Activated CD4-positive, alpha-beta T cell treated with anti-CD3 and anti-CD28 coated beads for 1 hour (primary cell): ENCODE measurements around the gene NCBP2L.

Experiments
- DNase-seq: peaks from one replicate; pipeline ENCODE4 v3.0.0-alpha.2; 2020

NCBP2L gene

DNA sequence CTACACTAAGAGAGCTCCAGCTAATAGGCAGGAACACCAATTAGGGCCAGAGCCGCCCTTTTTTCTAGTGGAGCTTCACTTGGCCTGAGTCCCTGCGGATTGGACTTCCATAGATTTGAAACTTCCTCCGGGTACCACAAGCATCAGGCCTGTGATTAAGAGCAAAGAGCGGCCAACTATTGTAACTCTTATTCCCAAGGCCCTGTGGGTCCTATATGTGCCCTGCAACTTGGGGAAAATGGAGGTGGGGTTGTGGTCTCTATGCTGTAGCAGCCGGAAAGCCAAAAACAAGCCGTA, at the start of gene NCBP2L:
NCBP2L (plus strand) TSS at position 198 of the 297 bp plus-strand sequence. CDS start 16,488 bp downstream, outside the sequence.
- DNase-seq, result no peak

- no peak for DNase-seq
Measured at GRCh38 chrX:107728371-107729099, 49.0 kb upstream of the NCBP2L start.

DNA sequence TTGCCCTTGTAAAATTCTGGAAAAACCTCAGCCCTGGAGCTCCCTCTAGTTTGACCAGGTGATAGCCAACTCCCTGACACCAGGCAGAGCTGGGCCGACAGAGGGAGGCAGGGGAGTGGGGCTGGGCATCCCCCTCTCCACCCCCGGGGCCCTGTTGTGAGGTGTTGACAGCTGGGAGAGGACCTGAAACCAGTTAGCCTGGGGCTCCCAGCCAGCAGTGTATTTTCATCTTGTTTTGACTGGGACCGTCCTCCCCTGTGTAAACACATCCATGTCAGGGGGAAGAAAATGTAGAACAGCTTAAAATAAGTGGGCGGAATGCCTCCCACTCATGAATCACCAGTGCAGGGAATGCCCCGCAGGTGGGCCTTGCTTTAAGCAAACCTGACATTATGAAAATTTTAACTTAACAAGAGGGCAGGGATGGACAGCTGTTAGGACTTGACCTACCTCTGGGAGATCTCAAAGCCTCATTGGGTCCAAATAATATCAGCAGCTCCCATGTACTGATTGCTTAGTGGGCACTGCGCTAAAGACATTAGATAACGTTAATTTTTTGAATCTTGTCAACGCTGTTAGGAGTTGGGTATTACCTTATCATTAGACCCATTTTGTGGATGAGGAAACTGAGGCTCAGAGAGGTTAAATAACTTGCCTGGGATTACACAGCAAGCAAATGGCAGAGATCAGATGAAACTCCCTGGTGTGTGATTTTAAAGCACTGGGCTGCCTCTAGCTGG, 47.8 kb upstream of the NCBP2L start:
- DNase-seq, result no peak

DNA sequence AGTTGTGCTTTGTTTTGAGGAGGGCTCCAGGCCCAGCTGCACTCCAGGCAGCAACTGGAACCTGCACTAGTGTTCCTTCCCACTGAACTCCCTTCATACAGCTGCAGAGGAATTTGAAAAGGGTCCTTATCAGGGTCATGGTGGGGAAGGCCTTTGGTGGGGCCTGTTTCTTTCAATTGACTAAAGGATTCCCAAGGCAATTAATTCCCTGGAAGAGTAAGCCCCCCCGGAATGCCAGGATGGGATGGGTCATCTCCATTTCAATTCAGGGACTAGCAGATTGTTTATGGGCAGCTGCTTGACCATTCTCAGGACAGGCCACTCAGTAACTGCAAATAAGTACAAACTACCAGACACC, 47.3 kb upstream of the NCBP2L start:
- DNase-seq, result no peak

DNA sequence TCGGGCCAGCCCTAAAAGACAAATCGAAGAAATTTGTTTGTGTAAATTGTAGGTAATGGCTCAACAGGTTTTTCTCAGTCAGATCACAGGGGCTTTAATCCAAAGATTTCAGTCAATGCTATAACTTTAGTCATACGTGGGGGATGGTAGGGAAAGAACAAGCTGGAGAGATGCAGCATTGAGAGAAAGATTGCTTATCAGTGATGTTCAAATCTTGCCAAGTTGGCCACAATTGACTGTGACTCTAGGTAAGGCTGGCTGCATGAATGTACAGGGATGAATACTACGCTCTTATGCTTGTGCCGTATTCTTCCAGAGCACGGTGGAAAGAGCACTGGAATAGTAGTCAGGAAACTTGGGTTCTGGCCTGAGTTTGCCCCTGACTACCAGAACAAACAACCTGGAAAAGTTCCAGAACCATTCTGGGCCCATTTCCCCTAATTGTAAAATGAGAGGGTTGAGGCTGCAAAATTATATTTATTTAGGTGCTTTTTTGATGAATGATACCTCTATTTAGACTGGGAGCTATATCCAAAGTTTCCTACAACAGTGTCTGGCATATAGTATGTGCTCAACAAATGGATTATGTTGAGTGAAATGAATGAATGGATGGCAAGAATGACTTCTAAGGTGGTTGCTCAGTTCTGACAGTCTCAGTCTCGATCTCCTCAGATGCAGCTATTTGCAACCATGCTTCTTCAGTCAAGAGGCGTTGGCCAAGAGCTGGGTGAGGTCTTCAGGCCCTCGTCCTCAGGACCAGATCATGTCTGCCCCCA, 46.4 kb upstream of the NCBP2L start:
- no peak for DNase-seq

GRCh38 chrX:107731831-107732502, 45.6 kb upstream of the NCBP2L start:
- no peak for DNase-seq

DNA sequence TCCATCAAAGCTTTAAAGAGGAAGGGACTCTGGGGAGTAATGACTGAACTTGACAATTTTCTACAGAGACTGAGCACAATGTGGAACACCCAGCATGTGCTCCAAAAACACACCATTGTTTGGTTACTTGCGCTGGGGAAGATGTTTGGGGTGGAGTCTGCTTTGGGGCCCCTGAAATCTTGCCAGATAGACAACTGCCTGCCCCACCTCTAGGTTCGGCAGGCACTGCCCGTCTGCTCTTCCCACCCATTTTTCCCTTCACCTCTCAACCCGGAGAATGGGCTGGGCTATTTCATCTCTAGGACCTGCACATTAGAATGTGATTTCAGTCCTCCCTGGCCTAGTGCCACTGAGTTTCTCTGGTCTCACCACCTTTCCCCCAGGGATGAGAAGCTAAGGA, 43.8 kb upstream of the NCBP2L start:
- no peak for DNase-seq

GRCh38 chrX:107734646-107735045, 42.9 kb upstream of the NCBP2L start:
- DNase-seq, result no peak

DNA sequence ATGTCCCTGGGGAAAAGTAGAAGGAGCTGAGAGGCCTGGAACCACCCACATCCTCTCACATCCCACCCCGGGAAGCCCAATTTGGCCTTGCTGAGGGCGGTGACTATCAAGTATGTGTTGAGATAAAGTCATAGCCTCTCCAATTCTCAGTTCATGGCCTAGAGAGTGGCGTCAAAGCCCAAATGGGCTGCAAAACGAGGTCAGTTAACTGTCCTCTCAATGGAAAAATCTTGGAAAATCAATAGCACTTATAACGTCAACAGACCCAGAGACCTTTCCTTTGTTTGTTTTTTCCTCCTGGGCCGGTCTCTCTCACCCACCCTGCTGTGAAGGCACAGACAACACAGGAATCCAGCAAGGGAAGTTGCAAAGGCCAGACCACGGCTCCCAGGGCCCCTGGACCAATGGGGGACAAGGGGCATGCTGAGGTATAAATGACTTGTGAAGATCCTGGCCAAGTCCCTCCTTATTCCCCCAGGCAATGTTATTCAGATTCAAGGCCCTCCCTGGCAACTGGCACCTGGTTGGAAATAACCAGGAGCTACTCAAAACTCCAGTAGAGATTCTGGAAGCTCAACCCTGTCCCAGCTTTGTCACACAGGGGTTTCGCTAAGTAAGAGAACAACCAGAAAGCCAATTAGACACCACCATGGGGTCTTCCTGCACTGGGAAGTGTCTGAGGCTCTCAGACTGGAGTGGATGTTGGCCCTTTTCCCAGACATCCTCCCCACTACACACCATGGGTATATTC, 40.6 kb upstream of the NCBP2L start:
- DNase-seq, result no peak

- no peak for DNase-seq
Measured at GRCh38 chrX:107738272-107738671, 39.3 kb upstream of the NCBP2L start.

GRCh38 chrX:107738768-107739167, 38.8 kb upstream of the NCBP2L start:
- no peak for DNase-seq

DNA sequence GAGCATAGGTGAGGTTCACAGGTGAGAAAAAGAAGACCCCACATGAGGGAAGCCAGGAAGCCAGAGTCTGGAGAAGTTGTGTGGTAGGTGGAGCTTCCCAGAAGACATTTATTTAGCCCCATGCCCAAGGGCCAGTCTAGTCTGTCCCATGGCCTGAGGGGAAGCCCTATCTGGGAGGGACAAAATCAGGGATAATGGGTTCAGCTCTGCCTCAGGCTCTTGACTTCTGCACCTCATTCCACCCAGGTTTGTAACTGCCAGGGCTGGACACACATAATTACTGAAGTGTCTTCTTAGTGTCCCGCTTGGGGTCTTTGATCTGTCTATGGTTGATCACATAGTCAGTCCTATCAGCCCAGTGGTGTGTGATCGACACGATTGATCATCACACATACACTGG, 38.0 kb upstream of the NCBP2L start:
- no peak for DNase-seq

- no peak for DNase-seq
Measured at GRCh38 chrX:107741404-107741790, 36.1 kb upstream of the NCBP2L start.

DNA sequence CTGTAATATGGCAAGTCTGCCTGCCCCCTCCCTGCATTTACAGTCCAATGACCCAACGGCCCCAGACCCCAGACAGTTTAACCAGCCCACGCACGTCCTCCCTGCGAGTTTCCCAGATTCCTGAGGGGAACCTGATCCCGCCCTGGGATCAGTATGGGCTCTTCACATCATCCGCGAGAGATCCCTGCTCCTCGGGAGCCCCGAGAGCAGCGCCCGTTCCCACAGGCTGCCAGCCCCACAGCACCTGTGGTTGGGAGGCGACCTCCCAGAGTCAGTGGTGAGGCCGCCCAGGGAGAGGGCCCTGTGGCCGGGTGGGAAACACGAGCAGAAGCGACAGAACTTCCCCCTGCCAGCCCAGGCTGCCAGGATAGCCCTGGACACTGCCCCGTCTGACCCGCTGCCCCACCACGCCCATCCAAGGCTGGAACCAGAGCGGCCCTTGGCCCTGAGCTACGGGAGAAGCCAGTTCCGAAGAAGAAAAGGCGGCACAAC, 34.8 kb upstream of the NCBP2L start:
- no peak for DNase-seq

- DNase-seq, result no peak
Measured at GRCh38 chrX:107743995-107744394, 33.5 kb upstream of the NCBP2L start.

- no peak for DNase-seq
Measured at GRCh38 chrX:107744868-107745267, 32.7 kb upstream of the NCBP2L start.

GRCh38 chrX:107747596-107748161, 29.9 kb upstream of the NCBP2L start:
- no peak for DNase-seq

- no peak for DNase-seq
Measured at GRCh38 chrX:107748506-107748905, 29.0 kb upstream of the NCBP2L start.

GRCh38 chrX:107750263-107750662, 27.3 kb upstream of the NCBP2L start:
- no peak for DNase-seq

DNA sequence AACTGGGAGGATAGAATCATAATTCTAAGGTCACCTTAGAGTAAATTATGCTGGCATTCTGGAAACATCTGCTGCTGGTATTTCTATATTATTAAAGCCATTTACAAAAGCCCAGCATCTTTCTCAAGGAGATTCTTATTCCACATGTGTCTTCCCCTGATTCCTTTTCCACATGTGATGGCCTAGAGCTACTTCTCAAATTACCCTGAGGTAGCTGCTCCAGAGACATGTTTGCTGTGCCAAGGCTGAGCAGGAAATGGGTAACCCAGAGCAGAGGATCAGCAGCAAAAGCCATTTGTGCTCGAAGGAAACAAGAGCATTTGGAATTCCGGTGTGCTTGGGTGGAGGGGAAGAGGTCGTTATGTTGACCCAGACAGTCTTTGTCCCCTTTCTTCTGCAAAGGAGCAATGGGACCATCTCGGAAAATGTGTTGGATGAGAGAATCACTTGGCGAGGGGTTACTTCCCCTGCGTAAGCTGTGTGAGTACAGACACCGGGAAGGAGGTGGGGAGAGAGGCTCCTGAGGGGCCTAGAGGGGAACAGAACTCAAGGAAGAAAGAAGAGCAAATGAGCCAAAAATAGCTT, 26.6 kb upstream of the NCBP2L start:
- DNase-seq, result no peak

GRCh38 chrX:107752043-107752442, 25.5 kb upstream of the NCBP2L start:
- no peak for DNase-seq

DNA sequence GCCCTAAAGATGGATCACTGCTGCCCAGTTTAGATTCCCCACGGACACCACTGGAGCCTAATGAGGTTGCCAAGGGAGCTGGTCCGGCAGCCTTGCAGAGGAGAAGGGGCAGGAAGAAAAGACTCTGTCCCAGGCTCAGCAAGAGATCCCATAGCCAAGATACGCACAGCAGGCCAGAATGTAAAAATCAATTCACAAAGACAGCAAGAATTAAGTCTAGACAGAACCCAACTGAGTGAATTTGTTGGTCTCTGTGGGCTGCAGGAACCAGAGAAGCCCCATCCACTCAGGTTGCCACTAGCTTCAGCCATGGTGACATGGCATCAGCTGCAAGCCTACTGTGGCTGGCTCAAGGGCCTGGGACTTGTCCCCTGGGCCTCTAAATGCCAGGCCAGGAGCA, 24.8 kb upstream of the NCBP2L start:
- no peak for DNase-seq
